PC-3 (cell line): Measurements from ENCODE around the gene ARRDC5. TPM values are rescaled to one million over a fixed set of nuclear protein-coding genes. Genes with fewer than 3 reads are reported as not detected.
"Not testable (repeated sequence)": the region's sequence is repeated elsewhere in the genome, so short reads cannot be mapped to it uniquely, and the experiment has no call there.

Experiments used
- ATAC-seq: fragments of 200-7000 bp; cut with Tn5 transposase; 2 replicates; pipeline ENCODE4 v1.9.1; 2020; ENCODE audit warnings: mild to moderate bottlenecking, moderate library complexity
- BruUV-seq: library from RNA; stranded (reverse); fragments of 400-500 nt; replicated peaks from 2 replicates; lab custom pipeline; 2021; lab: Mats Ljungman, UMichigan
- CTCF ChIA-PET: fragments of 300-600 bp; sonication (Branson Sonifier 250); formaldehyde crosslinking; loops from one replicate; lab custom pipeline; 2022; ENCODE audit warnings: antibody characterized with exemption; lab: Charles Lee
- POLR2A ChIA-PET: fragments of 300-600 bp; sonication (Branson Sonifier 250); formaldehyde crosslinking; loops from one replicate; lab custom pipeline; 2022; ENCODE audit warnings: antibody characterized with exemption; ENCODE audit not compliant: unreplicated experiment; lab: Charles Lee
- DNase-seq: peaks from one replicate; pipeline ENCODE4 v3.0.0-alpha.2; 2015
- H2AFZ ChIP-seq: fragments of 300-600 bp; sonication (generic); 2 replicates; pipeline ENCODE4 v1.6.0; 2016; ENCODE audit warnings: antibody characterized with exemption, low read length
- H3F3A ChIP-seq: fragments of 300-600 bp; sonication (generic); one replicate; pipeline ENCODE4 v1.6.0; 2017; ENCODE audit warnings: antibody characterized with exemption, low read length, control low read depth, mild to moderate bottlenecking; ENCODE audit not compliant: unreplicated experiment
- H3K27ac ChIP-seq: fragments of 300-600 bp; sonication (generic); 2 replicates; pipeline ENCODE4 v1.5.1; 2016; ENCODE audit warnings: mild to moderate bottlenecking, low read length
- H3K27me3 ChIP-seq: fragments of 300-600 bp; sonication (generic); 2 replicates; pipeline ENCODE4 v1.6.1; 2016; ENCODE audit warnings: low read length, mixed read lengths
- H3K36me3 ChIP-seq: fragments of 300-600 bp; sonication (generic); 2 replicates; pipeline ENCODE4 v1.6.1; 2016; ENCODE audit warnings: low read depth, mixed run types, low read length, mixed read lengths
- H3K4me1 ChIP-seq: fragments of 300-600 bp; sonication (generic); 2 replicates; pipeline ENCODE4 v1.5.1; 2016; ENCODE audit warnings: low read length; ENCODE audit not compliant: insufficient read depth
- H3K4me2 ChIP-seq: fragments of 300-600 bp; sonication (generic); 2 replicates; pipeline ENCODE4 v1.6.0; 2016; ENCODE audit warnings: low read length
- H3K4me3 ChIP-seq: fragments of 300-600 bp; sonication (generic); 2 replicates; pipeline ENCODE4 v1.5.1; 2016; ENCODE audit warnings: mild to moderate bottlenecking, low read length, mixed read lengths
- H3K79me2 ChIP-seq: fragments of 300-600 bp; sonication (generic); 2 replicates; pipeline ENCODE4 v1.6.1; 2017; ENCODE audit warnings: low read length, mixed read lengths
- H3K9ac ChIP-seq: fragments of 300-600 bp; sonication (generic); 2 replicates; pipeline ENCODE4 v1.6.0; 2016; ENCODE audit warnings: mild to moderate bottlenecking, low read length
- H3K9me2 ChIP-seq: fragments of 300-600 bp; sonication (generic); replicated peaks from 2 replicates; pipeline ENCODE4 v1.6.1; 2016; ENCODE audit warnings: mixed run types, low read length, mixed read lengths
- H3K9me3 ChIP-seq: fragments of 300-600 bp; sonication (generic); 2 replicates; pipeline ENCODE4 v1.6.1; 2016; ENCODE audit warnings: low read length, mixed read lengths
- H4K20me1 ChIP-seq: fragments of 300-600 bp; sonication (generic); 2 replicates; pipeline ENCODE4 v1.6.1; 2016; ENCODE audit warnings: low read length, mixed read lengths
- CTCF ChIP-seq: fragments of 300-600 bp; sonication (generic); conservative IDR thresholded peaks from 2 replicates; pipeline ENCODE4 v1.5.1; 2017; ENCODE audit warnings: antibody characterized with exemption, low read depth, mild to moderate bottlenecking, low read length
- EZH2 ChIP-seq: fragments of 300-600 bp; sonication (generic); IDR thresholded peaks from one replicate; pipeline ENCODE4 v1.6.1; 2017; ENCODE audit warnings: antibody characterized with exemption, mild to moderate bottlenecking, low read length; ENCODE audit not compliant: unreplicated experiment
- EZH2phosphoT487 ChIP-seq: fragments of 300-600 bp; sonication (generic); IDR thresholded peaks from 2 replicates; pipeline ENCODE4 v1.6.1; 2018; ENCODE audit warnings: mild to moderate bottlenecking, antibody characterized with exemption, low read length, borderline replicate concordance
- intact Hi-C: fragments of 100-400 bp; cut with micrococcal nuclease; formaldehyde crosslinking; loops from 2 replicates; pipeline ENCODE4 v1.9.0; 2023
- total RNA-seq: library from RNA; depleted of rRNA; stranded (reverse); fragments of >200 nt; gene quantifications from 2 replicates; pipeline ENCODE4 v1.2.3, GENCODE V29; 2014

Gene ARRDC5
- total RNA-seq, 1 experiment from 2014 or later = not detected

GRCh38 chr19:4891066-4891465 is 11.6 kb downstream of the ARRDC5 start:
- POLR2A ChIA-PET = no interaction called here
- H3K27me3 ChIP-seq = no peaks in the 10 kb centered on the region
- H3K27ac ChIP-seq = no peak overlapping the region
- no peaks in the 10 kb centered on the region for H3K9me3 ChIP-seq
- H3K79me2 ChIP-seq = no peaks in the 10 kb centered on the region
- H3K9me2 ChIP-seq = no peaks in the 10 kb centered on the region
- DNase-seq (no peak), ATAC-seq (no peak)
- no peak overlapping the region for H3K9ac ChIP-seq
- no peaks in the 10 kb centered on the region for H4K20me1 ChIP-seq
- TF ChIP-seq EZH2phosphoT487 = no peak
- no peak for TF ChIP-seq CTCF
- no peak for TF ChIP-seq EZH2
- no peaks in the 10 kb centered on the region for H3F3A ChIP-seq
- H3K36me3 ChIP-seq = no peaks in the 10 kb centered on the region
- no peak overlapping the region for H2AFZ ChIP-seq
- BruUV-seq = no TSS peak
- H3K4me1 ChIP-seq = peaks cover 12% of the 10 kb centered on the region
- H3K4me2 ChIP-seq = no peak overlapping the region
- CTCF ChIA-PET = no interaction called here
- no peak overlapping the region for H3K4me3 ChIP-seq
- intact Hi-C loops = no loop called here

DNA sequence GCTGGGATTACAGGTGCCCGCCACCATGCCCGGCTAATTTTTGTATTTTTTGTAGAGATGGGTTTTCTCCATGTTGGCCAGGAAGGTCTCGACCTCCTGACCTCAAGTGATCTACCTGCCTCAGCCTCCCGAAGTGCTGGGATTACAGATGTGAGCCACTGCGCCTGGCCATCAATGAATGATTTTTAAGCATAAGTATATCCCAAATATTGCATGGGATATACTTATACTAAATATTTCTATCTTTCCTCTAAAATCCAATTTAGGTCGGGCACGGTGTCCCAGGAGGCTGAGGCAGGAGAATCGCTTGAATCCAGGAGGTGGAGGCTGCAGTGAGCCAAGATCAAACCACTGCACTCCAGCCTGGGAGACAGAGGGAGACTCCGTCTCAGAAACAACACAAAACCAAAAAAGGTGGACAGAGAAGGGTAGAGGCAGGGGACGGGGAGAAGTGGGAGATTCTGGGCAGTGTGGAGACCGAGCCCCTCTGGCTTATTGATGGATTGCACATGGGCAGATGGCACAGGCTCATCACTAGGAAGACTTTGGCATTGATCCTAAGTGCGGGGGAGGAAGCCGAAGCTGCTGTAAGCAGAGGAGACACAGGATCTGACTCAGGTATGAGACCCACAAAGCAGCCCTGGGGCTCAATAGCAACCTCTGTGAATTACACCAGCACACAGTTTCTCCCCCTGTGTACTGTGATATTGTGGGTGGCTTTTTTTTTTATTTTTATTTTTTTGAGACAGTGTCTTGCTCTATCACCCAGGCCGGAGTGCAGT is 13.5 kb downstream of the ARRDC5 start:
- Histone ChIP-seq H3K4me1 (peaks cover 12% of the 10 kb centered on the region), H3K79me2 (no peaks in the 10 kb centered on the region), H4K20me1 (no peaks in the 10 kb centered on the region), H3K27ac (peak overlapping the region; percentile 45), H3K4me3 (no peak overlapping the region), H3K9ac (no peak overlapping the region), H3K9me3 (no peaks in the 10 kb centered on the region), H3F3A (no peaks in the 10 kb centered on the region), H3K36me3 (no peaks in the 10 kb centered on the region), H3K27me3 (no peaks in the 10 kb centered on the region), H3K4me2 (peak overlapping the region; percentile 51), H3K9me2 (no peaks in the 10 kb centered on the region), H2AFZ (no peak overlapping the region)
- POLR2A ChIA-PET = no interaction called here
- CTCF ChIA-PET = interaction anchor here (0.6 kb wide), 1 partner anchor 76 kb away, joined by 5 read pairs; no protein-coding TSS in a partner anchor
- TF ChIP-seq EZH2phosphoT487 (no peak), CTCF (no peak), EZH2 (no peak)
- DNase-seq = peak; percentile 99
- intact Hi-C loops = no loop called here
- no TSS peak for BruUV-seq
- peak; percentile 100 for ATAC-seq

DNA sequence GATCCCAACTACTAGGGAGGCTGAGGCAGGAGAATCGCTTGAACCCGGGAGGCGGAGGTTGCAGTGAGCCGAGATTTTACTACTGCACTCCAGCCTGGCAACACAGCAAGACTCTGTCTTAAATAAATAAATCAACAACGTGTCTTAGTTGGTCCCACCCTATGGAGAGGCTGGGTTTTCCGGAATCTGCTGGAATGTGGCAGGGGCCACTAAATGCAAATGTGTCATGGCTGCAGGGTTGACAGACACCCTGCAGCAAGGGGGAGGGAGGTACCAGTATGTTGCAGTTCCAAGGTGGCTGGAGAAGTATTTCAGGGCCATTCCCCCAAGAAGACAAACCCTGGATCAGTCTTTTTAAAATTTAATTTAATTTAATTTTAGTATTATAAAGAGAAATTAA is 14.9 kb downstream of the ARRDC5 start:
- DNase-seq, CTCF ChIA-PET, ATAC-seq, H4K20me1 ChIP-seq, H3K9me3 ChIP-seq, H3K79me2 ChIP-seq, H3K4me2 ChIP-seq, intact Hi-C loops, H3K36me3 ChIP-seq, H2AFZ ChIP-seq, POLR2A ChIA-PET, H3K9ac ChIP-seq, H3F3A ChIP-seq, H3K4me3 ChIP-seq, H3K27me3 ChIP-seq, H3K27ac ChIP-seq, H3K9me2 ChIP-seq, BruUV-seq: not testable (repeated sequence)
- H3K4me1 ChIP-seq = peaks cover 12% of the 10 kb centered on the region

- CTCF ChIA-PET, H3K4me3 ChIP-seq, H3K4me2 ChIP-seq, H3F3A ChIP-seq, intact Hi-C loops, H3K27me3 ChIP-seq, H3K9me2 ChIP-seq, DNase-seq, H4K20me1 ChIP-seq, H3K9ac ChIP-seq, ATAC-seq, H3K79me2 ChIP-seq, POLR2A ChIA-PET, H2AFZ ChIP-seq, H3K9me3 ChIP-seq, H3K27ac ChIP-seq, BruUV-seq, H3K36me3 ChIP-seq, H3K4me1 ChIP-seq: not testable (repeated sequence)
Observed at GRCh38 chr19:4884993-4885392, 17.7 kb downstream of the ARRDC5 start.

- DNase-seq, H3K4me3 ChIP-seq, H2AFZ ChIP-seq, H3K9ac ChIP-seq, H3K36me3 ChIP-seq, H3K27ac ChIP-seq, H3K4me2 ChIP-seq, H3K79me2 ChIP-seq, H3F3A ChIP-seq, intact Hi-C loops, ATAC-seq, H3K4me1 ChIP-seq, H3K9me2 ChIP-seq, H3K27me3 ChIP-seq, H4K20me1 ChIP-seq, CTCF ChIA-PET, POLR2A ChIA-PET, BruUV-seq, H3K9me3 ChIP-seq: not testable (repeated sequence)
Observed at GRCh38 chr19:4882874-4883273, 19.8 kb downstream of the ARRDC5 start.
